Body of pancreas (tissue), 4 donors: ENCODE results near the gene LITAF. TPM values are rescaled to one million over a fixed set of nuclear protein-coding genes. Genes with fewer than 3 reads are reported as not detected.
A peak's percentile ranks its signal among the peaks of the same experiment; 100 is the strongest.

ENCODE experiments used
- ATAC-seq: fragments of 150-250 bp; one replicate; pipeline ENCODE4 v1.9.1; 2016
- DNase-seq, 4 donors: peaks; one replicate each; pipeline ENCODE4 v3.0.0-alpha.2; 2019
- H3K27ac ChIP-seq, 4 donors: fragments of 200-600 bp; sonication (generic); 1 replicate in 3 of 4; 2 replicates in 1 of 4; pipeline versions ENCODE4 v1.5.1 to v1.6.1; 2016 to 2019; ENCODE audit warnings: mild to moderate bottlenecking in 1 of 4, mixed read lengths in 1 of 4, moderate library complexity in 1 of 4
- H3K27me3 ChIP-seq, 2 donors: fragments of 200-600 bp; sonication (generic); one replicate each; pipeline ENCODE4 v1.6.0; 2016; ENCODE audit warnings: mild to moderate bottlenecking in 1 of 2
- H3K36me3 ChIP-seq, 2 donors: fragments of 200-600 bp; sonication (generic); replicated peaks in 1 of 2; 2 replicates each; pipeline ENCODE4 v1.5.1; 2016; ENCODE audit warnings: low read depth in 2 of 2; ENCODE audit not compliant: insufficient read depth in 1 of 2
- H3K4me1 ChIP-seq: fragments of 200-600 bp; sonication (generic); one replicate; pipeline ENCODE4 v1.6.0; 2016
- H3K4me3 ChIP-seq, 2 donors: fragments of 200-600 bp; sonication (generic); 1 replicate in 1 of 2; 2 replicates in 1 of 2; pipeline ENCODE4 v1.5.1; 2016 to 2019
- H3K9me3 ChIP-seq, 3 donors: fragments of 200-600 bp; sonication (generic); 1 replicate in 2 of 3; 2 replicates in 1 of 3; pipeline ENCODE4 v1.5.1; 2016
- CTCF ChIP-seq, 7 experiments: fragments of 450-650 bp in 4 of 7; fragments of 200-600 bp in 3 of 7; sonication (generic) in 3 of 7; IDR thresholded peaks; one replicate each; pipeline ENCODE4 v1.5.1; 2016 to 2019; ENCODE audit warnings: antibody characterized with exemption in 7 of 7
- POLR2A ChIP-seq, 3 donors: fragments of 450-650 bp; IDR thresholded peaks; one replicate each; pipeline ENCODE4 v1.6.1; 2016; ENCODE audit warnings: antibody characterized with exemption in 3 of 3, mild to moderate bottlenecking in 2 of 3
- WGBS, 2 donors: methylation state at CpG; one replicate each; pipeline ENCODE4 v1.1.5; 2017; 5-methylcytosine and 5-hydroxymethylcytosine counted together
- intact Hi-C: fragments of 100-400 bp; cut with DNase I; formaldehyde crosslinking; loops from one replicate; pipeline ENCODE4 v1.15.1; 2023
- total RNA-seq, 2 donors: library from RNA; depleted of rRNA; stranded (reverse); fragments of >200 nt; gene quantifications; one replicate each; pipeline ENCODE4 v1.1.0, GENCODE V29; 2016

Gene LITAF
- total RNA-seq, 2 donors from 2014 or later, result 24.9 to 25.7 TPM

- 43 to 60% methylated on average over 14 to 23 of the region's 23 CpGs for WGBS, 2 donors
- H3K4me1 ChIP-seq, result peaks cover 15% of the 10 kb centered on the region
- H3K27me3 ChIP-seq, result no peaks in the 10 kb centered on the region
- TF ChIP-seq CTCF (IDR thresholded peaks at IDR 0.05) (peak in 1 of 7 experiments; percentile 1), POLR2A (IDR thresholded peaks at IDR 0.05) (peak in 2 of 3 donors; percentile 39 to 40)
- no peaks in the 10 kb centered on the region for H3K9me3 ChIP-seq
- H3K4me3 ChIP-seq, result no peak overlapping the region
- ATAC-seq (peak; percentile 93), DNase-seq (peak; percentile 64 to 86 (median 81))
- intact Hi-C loops, result no loop called here
- H3K36me3 ChIP-seq, result no peaks in the 10 kb centered on the region
- H3K27ac ChIP-seq, result peak overlapping the region; percentile 63 to 83 (median 75)
Measured at GRCh38 chr16:11611871-11612664, 25.3 kb upstream of the LITAF start.

- intact Hi-C loops, result no loop called here
- WGBS, 2 donors, result 63 to 71% methylated on average over 6 of the region's 6 CpGs
- Histone ChIP-seq H3K27me3 (no peaks in the 10 kb centered on the region), H3K9me3 (no peaks in the 10 kb centered on the region), H3K4me3 (no peak overlapping the region), H3K27ac (no peak overlapping the region), H3K4me1 (peaks cover 12% of the 10 kb centered on the region), H3K36me3 (no peaks in the 10 kb centered on the region)
- TF ChIP-seq POLR2A (IDR thresholded peaks at IDR 0.05) (no peak), CTCF (IDR thresholded peaks at IDR 0.05) (no peak)
- no peak for DNase-seq
- ATAC-seq, result no peak
Measured at GRCh38 chr16:11610580-11610979, 23.9 kb upstream of the LITAF start.

- TF ChIP-seq POLR2A (IDR thresholded peaks at IDR 0.05) (no peak), CTCF (IDR thresholded peaks at IDR 0.05) (no peak)
- no peak for ATAC-seq
- no peak overlapping the region for H3K4me3 ChIP-seq
- no peaks in the 10 kb centered on the region for H3K9me3 ChIP-seq
- no peaks in the 10 kb centered on the region for H3K27me3 ChIP-seq
- H3K36me3 ChIP-seq, result no peaks in the 10 kb centered on the region
- 65 to 67% methylated on average over 6 to 9 of the region's 9 CpGs for WGBS, 2 donors
- no peak overlapping the region for H3K27ac ChIP-seq
- DNase-seq, result no peak
- peaks cover 12% of the 10 kb centered on the region for H3K4me1 ChIP-seq
- intact Hi-C loops, result no loop called here
Measured at GRCh38 chr16:11610121-11610505, 23.4 kb upstream of the LITAF start.

GRCh38 chr16:11609474-11610120 is 22.9 kb upstream of the LITAF start:
- DNase-seq (no peak), ATAC-seq (no peak)
- Histone ChIP-seq H3K9me3 (no peaks in the 10 kb centered on the region), H3K27ac (peak overlapping the region in 1 of 4 donors; percentile 2), H3K4me1 (peaks cover 12% of the 10 kb centered on the region), H3K27me3 (no peaks in the 10 kb centered on the region), H3K4me3 (no peak overlapping the region), H3K36me3 (no peaks in the 10 kb centered on the region)
- TF ChIP-seq CTCF (IDR thresholded peaks at IDR 0.05), result no peak
- no peak for TF ChIP-seq POLR2A (IDR thresholded peaks at IDR 0.05)
- intact Hi-C loops, result no loop called here
- 70 to 71% methylated on average over 14 of the region's 14 CpGs for WGBS, 2 donors
